KBM-7 (cell line): Measurements from ENCODE around the gene POC1A.

Experiments
- DNase-seq: peaks from one replicate; pipeline ENCODE4 v3.0.0-alpha.2; 2015
- in situ Hi-C: fragments of 300-500 bp; cut with MboI; formaldehyde crosslinking; loops from 2 replicates; pipeline ENCODE4 v1.14.3; 2020; ENCODE audit warnings: low sequenced_read_pairs, low pct_unique_long_range_greater_than_20kb, mixed read lengths

POC1A gene

GRCh38 chr3:52059781-52060180, 94.4 kb downstream of the POC1A start:
- in situ Hi-C loops = no loop called here
- no peak for DNase-seq

GRCh38 chr3:52057812-52058495, 96.3 kb downstream of the POC1A start:
- in situ Hi-C loops = no loop called here
- no peak for DNase-seq

GRCh38 chr3:52056968-52057811, 97.0 kb downstream of the POC1A start:
- peak; percentile 100 for DNase-seq
- in situ Hi-C loops = no loop called here

- peak; percentile 72 for DNase-seq
Measured at GRCh38 chr3:52056521-52056967, 97.7 kb downstream of the POC1A start, which contains the start of gene DUSP7. Gene DUSP7 (minus strand): TSS chr3:52056571. CDS start chr3:52056366, 205 bp downstream.

GRCh38 chr3:52055537-52056351, 98.5 kb downstream of the POC1A start:
- in situ Hi-C loops = no loop called here
- peak; percentile 41 for DNase-seq

More at GRCh38 chr3:52056521-52056967, 97.7 kb downstream of the POC1A start, which contains the start of gene DUSP7:
- in situ Hi-C loops = no loop called here

- in situ Hi-C loops = no loop called here
- peak; percentile 26 for DNase-seq
Measured at GRCh38 chr3:52054661-52055511, 99.3 kb downstream of the POC1A start.

- DNase-seq = peak; percentile 52
- in situ Hi-C loops = no loop called here
Measured at GRCh38 chr3:52053307-52054304, 100.6 kb downstream of the POC1A start.

- peak; percentile 91 for DNase-seq
- in situ Hi-C loops = no loop called here
Measured at GRCh38 chr3:52052831-52053306, 101.4 kb downstream of the POC1A start.

- in situ Hi-C loops = no loop called here
- no peak for DNase-seq
Measured at GRCh38 chr3:52051444-52051843, 102.8 kb downstream of the POC1A start.

- in situ Hi-C loops = no loop called here
- no peak for DNase-seq
Measured at GRCh38 chr3:52050571-52050970, 103.7 kb downstream of the POC1A start.

- in situ Hi-C loops = no loop called here
- DNase-seq = no peak
Measured at GRCh38 chr3:52049503-52049902, 104.7 kb downstream of the POC1A start.

GRCh38 chr3:52047295-52047960, 106.8 kb downstream of the POC1A start:
- no peak for DNase-seq
- in situ Hi-C loops = no loop called here

GRCh38 chr3:52046902-52047239, 107.4 kb downstream of the POC1A start:
- no peak for DNase-seq
- in situ Hi-C loops = no loop called here

- in situ Hi-C loops = no loop called here
- DNase-seq = no peak
Measured at GRCh38 chr3:52046186-52046901, 107.9 kb downstream of the POC1A start.

GRCh38 chr3:52044869-52045619, 109.2 kb downstream of the POC1A start:
- in situ Hi-C loops = no loop called here
- DNase-seq = peak; percentile 18

- in situ Hi-C loops = no loop called here
- DNase-seq = no peak
Measured at GRCh38 chr3:52043750-52044149, 110.5 kb downstream of the POC1A start.
